DND-41 (cell line): ENCODE results near the gene ANXA10.
"Not testable (repeated sequence)": the region's sequence is repeated elsewhere in the genome, so short reads cannot be mapped to it uniquely, and the experiment has no call there.

Experiments used
- ATAC-seq: fragments of 200-7000 bp; cut with Tn5 transposase; 3 replicates; pipeline ENCODE4 v1.9.1; 2021; ENCODE audit warnings: low read depth; ENCODE audit not compliant: insufficient read depth
- DNase-seq: peaks from one replicate; pipeline ENCODE4 v3.0.0-alpha.2; 2020
- H2AFZ ChIP-seq: 2 replicates; pipeline ENCODE4 v1.6.0; 2012; ENCODE audit warnings: low read depth, low read length
- H3K27ac ChIP-seq: 2 replicates; pipeline ENCODE4 v1.5.1; 2012; ENCODE audit warnings: low read length, inconsistent platforms
- H3K27me3 ChIP-seq: fragments of 200-600 bp; sonication (generic); 2 replicates; pipeline ENCODE4 v1.6.0; 2012; ENCODE audit warnings: low read length, mild to moderate bottlenecking, inconsistent platforms; ENCODE audit not compliant: insufficient read depth, poor library complexity
- H3K36me3 ChIP-seq: 2 replicates; pipeline ENCODE4 v1.5.1; 2012; ENCODE audit warnings: low read length, inconsistent platforms; ENCODE audit not compliant: insufficient read depth
- H3K4me1 ChIP-seq: 2 replicates; pipeline ENCODE4 v1.5.1; 2012; ENCODE audit warnings: mild to moderate bottlenecking, low read length; ENCODE audit not compliant: insufficient read depth
- H3K4me2 ChIP-seq: 2 replicates; pipeline ENCODE4 v1.6.0; 2012; ENCODE audit warnings: mild to moderate bottlenecking, moderate library complexity, low read length, inconsistent platforms; ENCODE audit not compliant: insufficient read depth
- H3K4me3 ChIP-seq, 2 experiments: fragments of 200-600 bp in 1 of 2; shearing (Covaris generic) in 1 of 2; 2 replicates each; pipeline ENCODE4 v1.5.1; 2012 to 2016; ENCODE audit warnings: inconsistent platforms in 2 of 2, low read length in 2 of 2, mild to moderate bottlenecking in 2 of 2, low read depth in 1 of 2, moderate library complexity in 1 of 2
- H3K79me2 ChIP-seq: 2 replicates; pipeline ENCODE4 v1.6.0; 2012; ENCODE audit warnings: low read length, inconsistent platforms; ENCODE audit not compliant: insufficient read depth
- H3K9ac ChIP-seq: 2 replicates; pipeline ENCODE4 v1.6.0; 2012; ENCODE audit warnings: low read depth, mild to moderate bottlenecking, inconsistent platforms, low read length, moderate library complexity
- H3K9me3 ChIP-seq: 2 replicates; pipeline ENCODE4 v1.5.1; 2012; ENCODE audit warnings: low read length, moderate library complexity, mild to moderate bottlenecking, inconsistent platforms; ENCODE audit not compliant: insufficient read depth, severe bottlenecking
- H4K20me1 ChIP-seq: 2 replicates; pipeline ENCODE4 v1.6.0; 2012; ENCODE audit warnings: low read length; ENCODE audit not compliant: insufficient read depth
- EZH2 ChIP-seq: IDR thresholded peaks from 3 replicates; pipeline ENCODE4 v1.6.1; 2012; ENCODE audit warnings: borderline replicate concordance, low read depth, mild to moderate bottlenecking, moderate library complexity, low read length, inconsistent platforms; ENCODE audit not compliant: severe bottlenecking
- TF ChIP-seq, protein P1 (sequence below): IDR thresholded peaks from 2 replicates; pipeline ENCODE4 v1.5.1; 2012; ENCODE audit warnings: borderline replicate concordance, low read length, moderate library complexity, mild to moderate bottlenecking; ENCODE audit not compliant: poor library complexity, severe bottlenecking; ENCODE audit errors: extremely low read depth

Gene ANXA10

DNA sequence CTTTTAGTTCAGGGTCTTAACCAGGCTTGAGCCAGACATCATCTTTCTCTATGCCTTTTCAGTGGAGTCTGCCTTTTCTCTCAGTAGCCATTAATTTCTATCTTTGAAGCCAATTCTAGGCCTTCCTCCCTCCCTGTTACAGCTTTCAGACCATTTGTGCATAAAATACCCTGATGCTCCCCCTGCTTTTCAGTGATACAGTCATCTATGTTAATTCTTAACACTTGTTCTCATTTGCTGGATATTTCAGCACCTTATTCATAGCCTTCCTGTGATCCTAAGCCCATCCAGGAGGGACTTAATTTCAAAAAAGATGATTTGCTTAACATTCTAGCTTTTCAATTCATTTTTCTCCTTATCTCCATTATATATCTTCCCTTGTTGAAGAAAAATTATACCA is 42.3 kb downstream of the ANXA10 start:
- Histone ChIP-seq H3K9me3 (no peaks in the 10 kb centered on the region), H3K4me3 (no peak overlapping the region), H3K79me2 (no peaks in the 10 kb centered on the region), H3K27me3 (no peaks in the 10 kb centered on the region), H3K4me2 (no peak overlapping the region), H3K36me3 (no peaks in the 10 kb centered on the region), H4K20me1 (no peaks in the 10 kb centered on the region), H3K9ac (no peak overlapping the region), H3K4me1 (no peaks in the 10 kb centered on the region), H3K27ac (no peak overlapping the region), H2AFZ (no peak overlapping the region)
- TF ChIP-seq, protein P1, sequence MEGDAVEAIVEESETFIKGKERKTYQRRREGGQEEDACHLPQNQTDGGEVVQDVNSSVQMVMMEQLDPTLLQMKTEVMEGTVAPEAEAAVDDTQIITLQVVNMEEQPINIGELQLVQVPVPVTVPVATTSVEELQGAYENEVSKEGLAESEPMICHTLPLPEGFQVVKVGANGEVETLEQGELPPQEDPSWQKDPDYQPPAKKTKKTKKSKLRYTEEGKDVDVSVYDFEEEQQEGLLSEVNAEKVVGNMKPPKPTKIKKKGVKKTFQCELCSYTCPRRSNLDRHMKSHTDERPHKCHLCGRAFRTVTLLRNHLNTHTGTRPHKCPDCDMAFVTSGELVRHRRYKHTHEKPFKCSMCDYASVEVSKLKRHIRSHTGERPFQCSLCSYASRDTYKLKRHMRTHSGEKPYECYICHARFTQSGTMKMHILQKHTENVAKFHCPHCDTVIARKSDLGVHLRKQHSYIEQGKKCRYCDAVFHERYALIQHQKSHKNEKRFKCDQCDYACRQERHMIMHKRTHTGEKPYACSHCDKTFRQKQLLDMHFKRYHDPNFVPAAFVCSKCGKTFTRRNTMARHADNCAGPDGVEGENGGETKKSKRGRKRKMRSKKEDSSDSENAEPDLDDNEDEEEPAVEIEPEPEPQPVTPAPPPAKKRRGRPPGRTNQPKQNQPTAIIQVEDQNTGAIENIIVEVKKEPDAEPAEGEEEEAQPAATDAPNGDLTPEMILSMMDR, result no peak
- no peak for TF ChIP-seq EZH2
- no peak for ATAC-seq
- no peak for DNase-seq

DNA sequence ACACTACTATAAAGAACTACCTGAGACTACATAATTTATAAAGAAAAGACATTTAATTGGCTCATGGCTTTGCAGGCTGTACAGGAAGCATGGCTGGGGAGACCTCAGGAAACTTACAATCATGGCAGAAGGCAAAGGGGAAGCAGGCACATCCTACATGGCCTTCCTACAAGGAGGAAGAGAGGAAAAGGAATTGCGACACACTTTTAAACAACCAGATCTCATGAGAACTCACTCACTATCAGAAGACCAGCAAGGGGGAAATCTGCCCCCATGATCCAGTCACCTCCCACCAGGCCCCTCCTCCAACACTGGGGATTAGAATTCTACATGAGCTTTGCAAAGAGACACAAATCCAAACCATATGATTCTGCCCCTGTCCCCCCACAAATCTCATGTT is 43.5 kb downstream of the ANXA10 start:
- H3K9me3 ChIP-seq, H3K9ac ChIP-seq, H3K36me3 ChIP-seq, H3K4me2 ChIP-seq, H4K20me1 ChIP-seq, H3K79me2 ChIP-seq, H2AFZ ChIP-seq, ATAC-seq, DNase-seq, H3K4me3 ChIP-seq, H3K4me1 ChIP-seq, H3K27ac ChIP-seq, H3K27me3 ChIP-seq: not testable (repeated sequence)

DNA sequence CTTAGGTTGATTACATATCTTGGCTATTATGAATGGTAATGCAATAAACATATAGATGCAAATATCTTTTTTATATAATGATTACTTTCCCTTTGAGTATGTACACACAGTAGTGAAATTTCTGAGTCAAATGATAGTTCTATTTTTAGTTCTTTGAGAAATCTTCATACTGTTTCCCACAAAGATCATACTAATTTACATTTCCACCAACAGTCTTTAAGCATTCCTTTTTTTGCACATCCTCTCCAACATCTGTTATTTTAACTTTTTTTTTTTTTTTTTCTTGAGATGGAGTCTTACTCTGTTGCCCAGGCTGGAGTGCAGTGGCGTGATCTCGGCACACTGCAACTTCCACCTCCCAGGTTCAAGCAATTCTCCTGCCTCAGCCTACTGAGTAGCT is 45.4 kb downstream of the ANXA10 start:
- not testable (repeated sequence) for H3K4me1 ChIP-seq, H3K9ac ChIP-seq, DNase-seq, H3K27me3 ChIP-seq, H3K4me3 ChIP-seq, H3K27ac ChIP-seq, H3K9me3 ChIP-seq, H3K79me2 ChIP-seq, H4K20me1 ChIP-seq, H2AFZ ChIP-seq, H3K36me3 ChIP-seq, ATAC-seq, H3K4me2 ChIP-seq

DNA sequence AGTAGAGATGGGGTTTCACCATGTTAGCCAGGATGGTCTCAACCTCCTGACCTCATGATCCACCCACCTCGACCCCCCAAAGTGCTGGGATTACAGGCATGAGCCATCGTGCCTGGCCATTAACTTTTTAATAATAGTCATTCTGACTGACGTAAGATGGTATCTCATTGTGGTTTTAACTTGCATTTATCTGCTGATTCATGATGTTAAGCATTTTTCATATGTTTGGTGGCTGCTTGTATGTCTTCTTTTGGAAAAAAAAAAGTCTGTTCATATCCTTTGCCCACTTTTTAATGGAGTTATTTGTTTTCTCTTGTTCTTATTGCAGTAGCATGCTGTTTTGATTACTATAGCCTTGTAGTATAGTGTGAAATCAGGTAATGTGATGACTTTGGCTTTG is 45.8 kb downstream of the ANXA10 start:
- Histone ChIP-seq H3K4me3 (no peak overlapping the region), H4K20me1 (no peaks in the 10 kb centered on the region), H3K4me1 (no peaks in the 10 kb centered on the region), H3K79me2 (no peaks in the 10 kb centered on the region), H3K4me2 (no peak overlapping the region), H3K27me3 (no peaks in the 10 kb centered on the region), H3K36me3 (no peaks in the 10 kb centered on the region), H2AFZ (no peak overlapping the region), H3K9ac (no peak overlapping the region), H3K27ac (no peak overlapping the region), H3K9me3 (no peaks in the 10 kb centered on the region)
- TF ChIP-seq, protein P1, result no peak
- no peak for TF ChIP-seq EZH2
- no peak for DNase-seq
- ATAC-seq, result no peak
